HEK293T (cell line): Measurements from ENCODE around the gene PCDHB2.

Experiments
- ARNT ChIP-seq: fragments of 450-650 bp; IDR thresholded peaks from 2 replicates; pipeline ENCODE4 v1.6.1; 2017; ENCODE audit warnings: mild to moderate bottlenecking
- FOXA1 ChIP-seq: fragments of 450-650 bp; IDR thresholded peaks from 2 replicates; pipeline ENCODE4 v1.6.1; 2016; ENCODE audit warnings: mild to moderate bottlenecking
- FOXM1 ChIP-seq: fragments of 450-650 bp; IDR thresholded peaks from 2 replicates; pipeline ENCODE4 v1.6.1; 2017; ENCODE audit warnings: mild to moderate bottlenecking, borderline replicate concordance
- HDGF ChIP-seq: fragments of 450-650 bp; IDR thresholded peaks from 2 replicates; pipeline ENCODE4 v1.6.1; 2017; ENCODE audit warnings: antibody characterized with exemption, borderline replicate concordance
- L3MBTL2 ChIP-seq: fragments of 450-650 bp; conservative IDR thresholded peaks from 2 replicates; pipeline ENCODE4 v1.6.1; 2016; ENCODE audit warnings: mild to moderate bottlenecking
- LEF1 ChIP-seq: fragments of 450-650 bp; IDR thresholded peaks from 2 replicates; pipeline ENCODE4 v1.6.1; 2017; ENCODE audit warnings: mild to moderate bottlenecking, borderline replicate concordance
- NFRKB ChIP-seq: fragments of 450-650 bp; IDR thresholded peaks from 2 replicates; pipeline ENCODE4 v1.6.1; 2016; ENCODE audit warnings: mild to moderate bottlenecking, moderate library complexity
- SP1 ChIP-seq: fragments of 450-650 bp; IDR thresholded peaks from 2 replicates; pipeline ENCODE4 v1.6.1; 2017
- SUZ12 ChIP-seq: fragments of 450-650 bp; IDR thresholded peaks from 2 replicates; pipeline ENCODE4 v1.6.1; 2016; ENCODE audit warnings: mild to moderate bottlenecking
- TARDBP ChIP-seq: fragments of 450-650 bp; IDR thresholded peaks from 2 replicates; pipeline ENCODE4 v1.6.1; 2016
- TF ChIP-seq, protein P1 (sequence below): fragments of 450-650 bp; IDR thresholded peaks from 2 replicates; pipeline ENCODE4 v1.6.1; 2016

GRCh38 chr5:141050622-141051520 lies 43.5 kb upstream of the PCDHB2 start, which contains the start of gene PCDHB1:
- TF ChIP-seq L3MBTL2 (no peak), SP1 (no peak), FOXA1 (no peak), TARDBP (no peak), ARNT (no peak), NFRKB (no peak), LEF1 (no peak), HDGF (no peak), FOXM1 (no peak), SUZ12 (no peak)
- TF ChIP-seq, protein P1, sequence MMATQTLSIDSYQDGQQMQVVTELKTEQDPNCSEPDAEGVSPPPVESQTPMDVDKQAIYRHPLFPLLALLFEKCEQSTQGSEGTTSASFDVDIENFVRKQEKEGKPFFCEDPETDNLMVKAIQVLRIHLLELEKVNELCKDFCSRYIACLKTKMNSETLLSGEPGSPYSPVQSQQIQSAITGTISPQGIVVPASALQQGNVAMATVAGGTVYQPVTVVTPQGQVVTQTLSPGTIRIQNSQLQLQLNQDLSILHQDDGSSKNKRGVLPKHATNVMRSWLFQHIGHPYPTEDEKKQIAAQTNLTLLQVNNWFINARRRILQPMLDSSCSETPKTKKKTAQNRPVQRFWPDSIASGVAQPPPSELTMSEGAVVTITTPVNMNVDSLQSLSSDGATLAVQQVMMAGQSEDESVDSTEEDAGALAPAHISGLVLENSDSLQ: no peak
